PC-9 (cell line): ENCODE data around the gene DMWD.

Experiments
- CTCF ChIP-seq: fragments of 200-600 bp; sonication (generic); conservative IDR thresholded peaks from 2 replicates; pipeline ENCODE4 v1.6.1; 2017; ENCODE audit warnings: mixed run types, antibody characterized with exemption, mild to moderate bottlenecking, moderate library complexity
- EZH2 ChIP-seq: fragments of 200-600 bp; sonication (generic); IDR thresholded peaks from 2 replicates; pipeline ENCODE4 v1.8.0; 2017; ENCODE audit warnings: antibody characterized with exemption, low read depth

DNA sequence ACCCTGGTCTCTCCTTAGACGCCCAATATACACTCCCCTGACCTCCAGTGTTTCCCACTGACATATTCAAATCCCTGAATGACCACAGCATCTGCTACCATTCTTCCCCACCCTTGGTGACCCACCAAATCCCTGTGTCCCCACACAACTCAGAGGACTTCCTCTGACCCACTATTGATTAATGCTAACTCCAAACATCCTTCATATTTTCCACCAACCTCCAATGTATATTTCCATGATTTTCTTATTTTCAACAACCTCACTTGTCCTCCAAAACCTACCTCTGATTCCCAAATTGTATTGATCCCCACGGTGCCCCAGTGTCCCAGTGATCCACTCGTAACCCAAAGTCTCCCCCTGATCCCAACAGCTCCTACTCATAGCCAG is 526 bp upstream of the DMWD start:
- no peak for TF ChIP-seq EZH2
- no peak for TF ChIP-seq CTCF
